ENCODE data around the gene MTMR10.
A peak's percentile ranks its signal among the peaks of the same experiment; 100 is the strongest.

DNA sequence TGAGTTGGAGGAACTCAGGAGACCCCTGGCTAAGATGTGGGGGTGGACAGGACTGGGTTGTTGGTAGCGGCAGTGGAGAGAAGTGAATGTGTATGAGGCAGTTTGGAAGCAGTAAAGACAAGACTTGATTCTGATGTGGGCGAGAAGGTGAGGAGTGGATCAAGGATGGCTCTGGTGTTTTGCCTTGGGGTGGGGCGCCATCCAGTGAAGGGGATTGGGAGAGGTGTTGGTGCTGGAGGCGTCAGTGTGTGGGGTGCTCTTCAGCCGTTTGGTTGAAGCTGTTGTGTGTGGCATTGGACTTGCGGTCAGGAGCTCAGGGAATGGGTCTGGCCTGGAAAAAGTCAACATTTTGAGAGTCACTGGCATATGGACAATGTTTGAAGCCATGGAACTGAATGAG is 74.4 kb downstream of the MTMR10 start:
- TF ChIP-seq, protein P1, sequence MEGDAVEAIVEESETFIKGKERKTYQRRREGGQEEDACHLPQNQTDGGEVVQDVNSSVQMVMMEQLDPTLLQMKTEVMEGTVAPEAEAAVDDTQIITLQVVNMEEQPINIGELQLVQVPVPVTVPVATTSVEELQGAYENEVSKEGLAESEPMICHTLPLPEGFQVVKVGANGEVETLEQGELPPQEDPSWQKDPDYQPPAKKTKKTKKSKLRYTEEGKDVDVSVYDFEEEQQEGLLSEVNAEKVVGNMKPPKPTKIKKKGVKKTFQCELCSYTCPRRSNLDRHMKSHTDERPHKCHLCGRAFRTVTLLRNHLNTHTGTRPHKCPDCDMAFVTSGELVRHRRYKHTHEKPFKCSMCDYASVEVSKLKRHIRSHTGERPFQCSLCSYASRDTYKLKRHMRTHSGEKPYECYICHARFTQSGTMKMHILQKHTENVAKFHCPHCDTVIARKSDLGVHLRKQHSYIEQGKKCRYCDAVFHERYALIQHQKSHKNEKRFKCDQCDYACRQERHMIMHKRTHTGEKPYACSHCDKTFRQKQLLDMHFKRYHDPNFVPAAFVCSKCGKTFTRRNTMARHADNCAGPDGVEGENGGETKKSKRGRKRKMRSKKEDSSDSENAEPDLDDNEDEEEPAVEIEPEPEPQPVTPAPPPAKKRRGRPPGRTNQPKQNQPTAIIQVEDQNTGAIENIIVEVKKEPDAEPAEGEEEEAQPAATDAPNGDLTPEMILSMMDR (IDR thresholded peaks at IDR 0.05; ENCODE audit: borderline replicate concordance, extremely low read depth, low read length, poor library complexity, severe bottlenecking), result peak; percentile 17
- TF ChIP-seq EZH2 (IDR thresholded peaks at IDR 0.05; ENCODE audit: borderline replicate concordance, low read depth, low read length, severe bottlenecking), result no peak

Data from DND-41 (cell line).